Gastroesophageal sphincter (tissue), 4 donors: ENCODE measurements around the gene ACOXL. TPM values are rescaled to one million over a fixed set of nuclear protein-coding genes. Genes with fewer than 3 reads are reported as not detected.

Experiments
- ATAC-seq: fragments of 150-250 bp; one replicate; pipeline ENCODE4 v1.9.1; 2016; ENCODE audit warnings: mild to moderate bottlenecking, moderate library complexity
- H3K27ac ChIP-seq, 4 donors: fragments of 200-600 bp; sonication (generic) in 3 of 4; 1 replicate in 3 of 4; 2 replicates in 1 of 4; pipeline ENCODE4 v1.5.1; 2016 to 2019
- H3K27me3 ChIP-seq: fragments of 200-600 bp; sonication (generic); one replicate; pipeline ENCODE4 v1.5.1; 2019
- H3K36me3 ChIP-seq, 2 donors: fragments of 200-600 bp; sonication (generic); one replicate each; pipeline ENCODE4 v1.5.1; 2019; ENCODE audit warnings: control low read depth in 1 of 2
- H3K4me1 ChIP-seq, 3 donors: fragments of 200-600 bp; sonication (generic); 1 replicate in 2 of 3; 2 replicates in 1 of 3; pipeline ENCODE4 v1.5.1; 2016 to 2019; ENCODE audit warnings: control low read depth in 2 of 3
- H3K4me3 ChIP-seq, 2 donors: fragments of 200-600 bp; sonication (generic); one replicate each; pipeline ENCODE4 v1.5.1; 2019; ENCODE audit warnings: mild to moderate bottlenecking in 1 of 2, moderate library complexity in 1 of 2
- H3K9me3 ChIP-seq, 3 donors: fragments of 200-600 bp; sonication (generic); one replicate each; pipeline ENCODE4 v1.5.1; 2017 to 2019; ENCODE audit warnings: control low read depth in 2 of 3
- EP300 ChIP-seq: sonication (generic); formaldehyde crosslinking; IDR thresholded peaks from one replicate; pipeline ENCODE4 v1.6.1; 2017; ENCODE audit warnings: antibody characterized with exemption, mild to moderate bottlenecking
- POLR2A ChIP-seq, 2 donors: fragments of 450-650 bp; IDR thresholded peaks; one replicate each; pipeline ENCODE4 v1.6.1; 2017; ENCODE audit warnings: antibody characterized with exemption in 2 of 2, mild to moderate bottlenecking in 2 of 2, moderate library complexity in 1 of 2
- POLR2AphosphoS5 ChIP-seq: sonication (generic); formaldehyde crosslinking; IDR thresholded peaks from one replicate; pipeline ENCODE4 v1.6.1; 2017; ENCODE audit warnings: antibody characterized with exemption
- WGBS, 2 donors: methylation state at CpG; one replicate each; pipeline ENCODE4 v1.1.5; 2018; ENCODE audit warnings: low coverage in 1 of 2; 5-methylcytosine and 5-hydroxymethylcytosine counted together
- total RNA-seq, 4 donors: library from RNA; depleted of rRNA; stranded (reverse); fragments of >200 nt; gene quantifications; one replicate each; pipeline ENCODE4 v1.1.0, GENCODE V29; 2016
- TF ChIP-seq, protein P1 (sequence below), 4 experiments: fragments of 200-600 bp in 2 of 4; fragments of 450-650 bp in 2 of 4; sonication (generic) in 1 of 4; IDR thresholded peaks; one replicate each; pipeline ENCODE4 v1.5.1; 2017 to 2019; ENCODE audit warnings: antibody characterized with exemption in 4 of 4, mild to moderate bottlenecking in 2 of 4, moderate library complexity in 2 of 4

Gene ACOXL
- total RNA-seq, 4 donors from 2014 or later = not detected

DNA sequence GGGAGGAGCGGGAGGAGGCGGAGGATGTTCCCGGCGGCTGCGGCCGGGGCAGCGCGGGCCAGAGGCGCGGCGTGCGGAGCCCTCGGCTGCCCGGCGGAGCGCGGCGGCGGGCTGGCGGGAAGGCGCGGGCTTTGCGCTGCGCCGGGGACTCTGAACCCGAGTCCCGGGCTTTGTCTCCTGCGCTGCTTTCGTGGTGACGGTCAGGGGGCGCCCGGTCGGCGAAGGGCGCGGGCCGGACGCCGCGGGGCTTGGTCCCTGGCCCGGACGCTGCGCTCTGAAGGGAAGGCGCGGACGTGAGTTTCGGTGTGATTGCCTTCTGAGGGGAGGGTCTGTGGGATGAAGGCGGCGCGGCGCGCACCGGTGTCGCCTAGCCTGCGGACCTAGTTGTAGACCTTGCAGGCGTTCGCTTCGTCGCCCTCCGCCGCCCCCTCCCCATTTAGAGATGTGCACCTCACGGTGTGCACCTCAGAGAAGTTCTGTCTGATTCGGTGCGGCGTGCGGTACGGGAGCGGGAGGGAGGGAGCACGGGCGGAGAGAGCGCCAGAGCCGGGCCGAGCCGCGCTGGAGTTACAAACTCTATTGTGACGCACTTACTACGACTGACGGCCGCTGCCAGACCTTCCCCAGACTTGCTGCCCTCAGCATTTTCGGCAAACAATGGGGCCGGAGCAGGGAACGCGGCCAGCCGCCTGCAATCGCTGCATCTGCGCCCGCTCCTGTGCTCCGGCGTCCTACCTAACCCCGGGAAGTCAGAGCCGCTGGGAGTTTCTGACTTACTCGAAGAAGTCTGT lies 390.5 kb downstream of the ACOXL start:
- Histone ChIP-seq H3K9me3 (peaks cover 0 to 7% (median 0%) of the 10 kb centered on the region in 3 donors), H3K27me3 (peaks cover 25% of the 10 kb centered on the region), H3K4me3 (peak overlapping the region; percentile 61 to 88), H3K36me3 (peaks cover 0 to 32% of the 10 kb centered on the region in 2 donors), H3K27ac (peak overlapping the region; percentile 35 to 90 (median 88)), H3K4me1 (peaks cover 0 to 78% (median 13%) of the 10 kb centered on the region in 3 donors)
- TF ChIP-seq POLR2AphosphoS5 = no peak
- TF ChIP-seq, protein P1, sequence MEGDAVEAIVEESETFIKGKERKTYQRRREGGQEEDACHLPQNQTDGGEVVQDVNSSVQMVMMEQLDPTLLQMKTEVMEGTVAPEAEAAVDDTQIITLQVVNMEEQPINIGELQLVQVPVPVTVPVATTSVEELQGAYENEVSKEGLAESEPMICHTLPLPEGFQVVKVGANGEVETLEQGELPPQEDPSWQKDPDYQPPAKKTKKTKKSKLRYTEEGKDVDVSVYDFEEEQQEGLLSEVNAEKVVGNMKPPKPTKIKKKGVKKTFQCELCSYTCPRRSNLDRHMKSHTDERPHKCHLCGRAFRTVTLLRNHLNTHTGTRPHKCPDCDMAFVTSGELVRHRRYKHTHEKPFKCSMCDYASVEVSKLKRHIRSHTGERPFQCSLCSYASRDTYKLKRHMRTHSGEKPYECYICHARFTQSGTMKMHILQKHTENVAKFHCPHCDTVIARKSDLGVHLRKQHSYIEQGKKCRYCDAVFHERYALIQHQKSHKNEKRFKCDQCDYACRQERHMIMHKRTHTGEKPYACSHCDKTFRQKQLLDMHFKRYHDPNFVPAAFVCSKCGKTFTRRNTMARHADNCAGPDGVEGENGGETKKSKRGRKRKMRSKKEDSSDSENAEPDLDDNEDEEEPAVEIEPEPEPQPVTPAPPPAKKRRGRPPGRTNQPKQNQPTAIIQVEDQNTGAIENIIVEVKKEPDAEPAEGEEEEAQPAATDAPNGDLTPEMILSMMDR (IDR thresholded peaks at IDR 0.05) = no peak
- peak in 1 of 2 donors; percentile 94 for TF ChIP-seq POLR2A (IDR thresholded peaks at IDR 0.05)
- ATAC-seq = peak; percentile 67
- WGBS, 2 donors = 0% methylated on average over 8 of the region's 92 CpGs; no CpG with 5 or more reads in 1 of the 2 donors

GRCh38 chr2:111123751-111124150 lies 391.4 kb downstream of the ACOXL start:
- ATAC-seq = no peak
- Histone ChIP-seq H3K4me3 (no peak overlapping the region), H3K27ac (no peak overlapping the region), H3K9me3 (peaks cover 0 to 6% (median 0%) of the 10 kb centered on the region in 3 donors), H3K4me1 (peaks cover 0 to 69% (median 11%) of the 10 kb centered on the region in 3 donors), H3K36me3 (peaks cover 0 to 34% of the 10 kb centered on the region in 2 donors), H3K27me3 (peaks cover 18% of the 10 kb centered on the region)
- no peak for TF ChIP-seq POLR2AphosphoS5
- no peak for TF ChIP-seq EP300
- TF ChIP-seq, protein P1 (IDR thresholded peaks at IDR 0.05) = no peak
- TF ChIP-seq POLR2A (IDR thresholded peaks at IDR 0.05) = no peak
- 91 to 100% methylated on average over 2 to 5 of the region's 7 CpGs for WGBS, 2 donors

DNA sequence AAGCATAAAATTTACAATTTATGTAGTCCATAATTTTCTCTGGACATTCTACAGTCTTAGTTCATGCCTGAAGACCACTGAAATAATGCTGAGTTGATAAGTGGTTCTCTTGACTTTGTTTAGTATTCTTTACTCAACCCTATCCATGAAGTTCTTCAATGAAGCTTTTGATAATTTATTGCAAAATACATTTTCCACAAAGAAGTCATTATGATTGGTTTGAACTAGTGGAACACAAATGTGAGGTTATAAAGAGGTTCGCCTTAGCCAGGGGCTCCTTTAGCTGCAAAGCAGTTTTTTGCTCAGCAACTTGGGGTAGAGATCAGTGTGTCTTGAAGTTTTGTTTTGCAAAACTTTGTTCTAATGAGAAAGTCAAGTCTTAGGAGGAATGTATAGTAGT lies 394.2 kb downstream of the ACOXL start:
- WGBS, 2 donors = 88 to 100% methylated on average over 1 of the region's 1 CpG
- H3K9me3 ChIP-seq = no peaks in the 10 kb centered on the region
- H3K27ac ChIP-seq = no peak overlapping the region
- H3K4me3 ChIP-seq = no peak overlapping the region
- no peak for ATAC-seq
- peaks cover 0 to 43% (median 8%) of the 10 kb centered on the region in 3 donors for H3K4me1 ChIP-seq
- H3K36me3 ChIP-seq = peaks cover 0 to 53% of the 10 kb centered on the region in 2 donors
- TF ChIP-seq POLR2A (IDR thresholded peaks at IDR 0.05) = no peak
- TF ChIP-seq, protein P1 (IDR thresholded peaks at IDR 0.05) = no peak
- TF ChIP-seq EP300 = no peak
- no peak for TF ChIP-seq POLR2AphosphoS5
- H3K27me3 ChIP-seq = no peaks in the 10 kb centered on the region

- WGBS, 2 donors = 69 to 70% methylated on average over 2 to 4 of the region's 4 CpGs
- no peaks in the 10 kb centered on the region for H3K27me3 ChIP-seq
- no peaks in the 10 kb centered on the region for H3K9me3 ChIP-seq
- TF ChIP-seq POLR2AphosphoS5 = no peak
- no peak for TF ChIP-seq POLR2A (IDR thresholded peaks at IDR 0.05)
- TF ChIP-seq, protein P1 (IDR thresholded peaks at IDR 0.05) = no peak
- no peak for TF ChIP-seq EP300
- ATAC-seq = no peak
- no peak overlapping the region for H3K4me3 ChIP-seq
- H3K36me3 ChIP-seq = peaks cover 0 to 53% of the 10 kb centered on the region in 2 donors
- no peak overlapping the region for H3K27ac ChIP-seq
- H3K4me1 ChIP-seq = peaks cover 0 to 36% (median 3%) of the 10 kb centered on the region in 3 donors
These were observed 395.0 kb downstream of the ACOXL start for GRCh38 chr2:111127351-111127750.

GRCh38 chr2:111128096-111128495 lies 395.7 kb downstream of the ACOXL start:
- peaks cover 0 to 53% of the 10 kb centered on the region in 2 donors for H3K36me3 ChIP-seq
- H3K4me3 ChIP-seq = no peak overlapping the region
- no peaks in the 10 kb centered on the region for H3K27me3 ChIP-seq
- no peaks in the 10 kb centered on the region for H3K9me3 ChIP-seq
- H3K4me1 ChIP-seq = peaks cover 0 to 36% (median 3%) of the 10 kb centered on the region in 3 donors
- 40 to 87% methylated on average over 1 to 2 of the region's 2 CpGs for WGBS, 2 donors
- H3K27ac ChIP-seq = no peak overlapping the region
- ATAC-seq = no peak
- no peak for TF ChIP-seq POLR2A (IDR thresholded peaks at IDR 0.05)
- TF ChIP-seq, protein P1 (IDR thresholded peaks at IDR 0.05) = no peak
- TF ChIP-seq POLR2AphosphoS5 = no peak
- no peak for TF ChIP-seq EP300
